CD4-positive, alpha-beta T cell treated with Interleukin-6 at 100 ng/mL for 8 hours (primary cell): ENCODE data around the gene PRKAR1B.

Experiments
- DNase-seq: peaks from one replicate; pipeline ENCODE4 v3.0.0-alpha.2; 2020; ENCODE audit warnings: mixed read lengths, low spot score

PRKAR1B gene

DNA sequence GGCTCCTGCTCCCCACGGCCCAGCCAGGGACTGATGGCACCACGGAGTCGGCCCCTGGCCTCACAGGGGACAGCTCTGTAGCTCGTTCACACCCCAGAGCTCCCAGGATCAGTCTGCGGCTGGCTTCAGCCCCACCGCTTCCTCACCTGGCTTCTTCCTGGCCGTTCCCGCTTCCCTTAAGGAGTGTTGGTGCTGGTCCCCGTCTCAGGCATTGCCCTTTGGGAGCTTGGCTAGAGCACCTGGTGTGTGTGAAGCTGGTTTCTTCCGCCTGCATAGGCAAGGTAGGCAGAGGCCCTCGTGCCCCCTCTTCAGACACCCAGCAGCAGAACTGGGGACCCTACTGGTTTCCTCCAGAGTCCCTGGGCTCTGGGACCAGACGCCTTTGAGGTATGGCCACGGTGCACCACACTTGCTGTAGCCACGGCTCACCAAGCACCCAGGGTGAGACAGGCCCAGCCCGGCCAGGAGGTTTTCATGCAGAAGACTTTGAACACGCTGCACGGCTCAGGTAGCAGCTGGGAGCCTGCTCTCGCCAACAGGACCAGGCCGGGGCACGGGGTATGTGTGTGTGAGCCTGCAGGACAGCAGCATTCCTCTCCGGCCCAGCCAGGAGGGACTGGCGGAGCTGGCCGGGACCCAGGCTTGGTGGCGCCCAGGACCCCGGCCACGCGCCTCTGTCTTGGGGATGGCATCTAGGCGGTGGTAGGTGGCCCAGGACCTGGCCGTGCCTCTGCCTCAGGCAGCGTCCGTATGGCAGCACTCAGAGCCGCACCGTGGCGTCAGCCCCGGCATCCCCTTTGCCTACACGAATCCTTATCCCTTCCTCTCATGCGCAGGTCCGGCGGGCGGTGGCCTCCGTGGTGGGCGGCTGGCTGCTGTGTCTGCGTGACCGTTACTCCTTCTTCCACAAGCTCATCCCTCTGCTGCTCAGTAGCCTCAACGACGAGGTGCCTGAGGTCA lies 13.2 kb upstream of the PRKAR1B start:
- DNase-seq: no peak

- no peak for DNase-seq
Measured at GRCh38 chr7:739455-739982, 12.4 kb upstream of the PRKAR1B start.

DNA sequence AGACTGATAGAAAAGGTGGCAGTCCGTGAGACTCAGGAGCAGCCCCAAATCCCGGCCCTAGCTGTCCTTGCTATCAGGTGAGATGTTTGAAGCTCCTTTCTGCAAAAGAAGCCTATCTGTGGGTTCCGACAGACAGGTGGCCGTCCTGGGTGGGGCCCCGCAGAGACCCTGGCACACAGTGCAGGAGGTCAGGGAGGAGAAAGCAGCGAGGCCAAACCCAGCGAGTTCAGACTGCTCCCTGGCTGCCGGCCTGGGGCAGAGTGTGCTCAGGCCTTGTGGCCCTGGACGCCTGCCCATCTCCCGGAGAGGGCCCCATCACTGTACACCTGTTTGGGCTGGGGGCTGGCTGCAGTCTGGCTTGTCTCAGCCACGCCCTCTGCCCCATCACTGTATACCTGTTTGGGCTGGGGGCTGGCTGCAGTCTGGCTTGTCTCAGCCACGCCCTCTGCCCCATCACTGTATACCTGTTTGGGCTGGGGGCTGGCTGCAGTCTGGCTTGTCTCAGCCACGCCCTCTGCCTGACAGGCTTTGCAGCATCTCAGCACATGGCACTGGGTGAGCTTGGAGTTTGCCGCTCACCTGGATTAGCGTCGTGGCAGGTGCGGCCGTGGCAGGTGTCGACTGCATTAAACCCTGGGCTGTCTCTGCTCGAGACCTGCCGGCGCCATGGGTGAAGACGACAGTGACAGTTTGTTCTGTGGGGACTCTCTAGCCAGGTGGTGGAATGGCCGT lies 11.8 kb upstream of the PRKAR1B start:
- DNase-seq: no peak

- DNase-seq: no peak
Measured at GRCh38 chr7:738241-738640, 11.2 kb upstream of the PRKAR1B start.

DNA sequence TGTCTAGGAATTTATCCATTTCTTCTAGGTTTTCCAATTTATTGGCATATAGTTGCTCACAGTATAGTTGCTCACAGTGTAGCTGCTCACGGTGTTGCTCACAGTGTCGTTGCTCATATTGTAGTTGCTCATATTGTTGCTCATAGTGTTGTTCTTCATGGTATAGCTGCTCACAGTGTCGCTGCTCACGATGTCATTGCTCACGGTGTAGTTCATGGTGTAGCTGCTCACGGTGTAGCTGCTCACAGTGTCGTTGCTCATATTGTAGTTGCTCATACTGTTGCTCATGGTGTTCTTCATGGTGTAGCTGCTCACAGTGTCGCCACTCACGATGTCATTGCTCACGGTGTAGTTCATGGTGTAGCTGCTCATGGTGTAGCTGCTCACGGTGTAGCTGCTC lies 7.7 kb upstream of the PRKAR1B start:
- no peak for DNase-seq

DNA sequence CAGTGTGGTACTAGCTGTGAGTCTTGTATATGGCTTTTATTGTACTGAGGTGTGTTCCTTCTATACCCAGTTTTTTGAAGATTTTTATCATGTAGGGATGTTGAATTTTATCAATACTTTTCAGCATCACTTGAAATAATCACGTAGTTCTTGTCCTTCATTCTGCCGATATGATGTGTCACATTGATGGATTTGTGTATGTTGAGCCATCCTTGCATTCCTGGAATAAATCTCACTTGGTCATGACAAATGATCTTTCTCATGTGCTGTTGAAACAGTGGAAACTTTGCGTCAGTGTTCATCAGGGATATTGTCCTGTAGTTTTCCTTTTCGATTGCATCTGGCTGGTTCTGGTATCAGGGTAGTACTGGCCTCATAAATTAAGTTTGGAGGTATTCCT lies 7.1 kb upstream of the PRKAR1B start:
- DNase-seq: no peak

DNA sequence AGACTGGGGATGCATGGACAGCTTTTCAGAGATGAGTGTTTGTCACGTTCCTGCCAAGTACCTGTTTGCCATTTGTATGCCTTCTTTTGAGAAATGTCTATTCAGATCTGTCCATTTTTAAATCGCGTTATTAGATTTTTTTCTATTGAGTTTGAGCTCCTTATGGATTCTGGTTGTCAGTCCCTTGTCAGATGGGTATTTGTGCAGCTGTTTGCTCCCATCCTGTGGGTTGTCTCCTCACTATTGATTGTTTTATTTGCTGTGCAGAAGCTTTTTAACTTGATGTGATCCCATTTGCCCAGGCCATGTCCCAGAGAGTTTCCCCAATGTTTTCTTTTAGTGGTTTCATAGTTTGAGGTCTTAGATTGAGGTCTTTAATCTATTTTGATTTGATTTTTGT lies 5.5 kb upstream of the PRKAR1B start:
- no peak for DNase-seq

GRCh38 chr7:732094-732541 lies 5.0 kb upstream of the PRKAR1B start:
- no peak for DNase-seq

GRCh38 chr7:731440-732085 lies 4.5 kb upstream of the PRKAR1B start:
- DNase-seq: no peak

DNA sequence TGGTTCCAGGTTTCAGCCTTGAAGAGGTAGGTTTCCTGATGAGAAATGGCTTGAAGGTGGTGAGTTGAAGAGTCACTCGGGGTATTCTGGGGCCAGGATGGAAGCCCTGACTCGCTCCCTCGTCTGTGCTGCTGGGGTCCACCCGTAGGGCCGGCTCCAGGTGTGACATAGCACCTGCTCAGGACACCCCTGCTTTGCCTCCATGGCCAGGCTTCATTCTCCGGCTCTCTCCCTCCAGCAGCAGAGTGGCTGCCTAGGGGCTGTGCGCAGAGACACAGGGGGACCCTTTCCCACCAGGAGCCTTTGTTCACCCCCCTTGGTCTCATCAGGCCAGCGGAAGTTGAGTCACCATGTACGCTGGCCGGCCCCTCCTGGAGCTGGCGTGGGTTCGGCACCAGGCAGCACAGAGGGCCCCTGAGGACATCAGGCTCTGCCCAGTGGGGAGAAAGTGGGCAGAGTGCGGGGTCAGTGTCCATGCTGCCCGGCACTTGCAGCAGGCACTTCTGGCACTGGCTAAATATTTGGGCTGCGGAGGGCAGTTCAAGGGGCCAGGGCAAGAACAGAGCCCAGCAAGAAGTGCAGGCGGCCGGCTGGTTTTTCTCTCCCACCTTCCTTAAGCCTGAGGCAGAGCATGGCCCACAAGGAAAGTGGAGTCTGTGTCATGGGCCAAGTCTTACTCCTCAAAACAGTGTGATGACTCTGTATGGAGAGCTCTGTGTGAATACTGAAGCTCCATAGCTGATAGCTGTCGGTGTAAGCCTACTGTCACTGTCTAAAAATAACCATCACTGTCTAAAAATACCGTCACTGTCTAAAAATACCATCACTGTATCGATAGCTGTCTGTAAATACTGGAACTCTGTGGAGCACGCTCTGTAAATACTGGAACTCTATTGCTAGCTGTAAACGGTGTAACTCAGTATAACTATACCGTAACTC lies 3.7 kb upstream of the PRKAR1B start:
- no peak for DNase-seq

- no peak for DNase-seq
Measured at GRCh38 chr7:729140-730000, 2.3 kb upstream of the PRKAR1B start.

DNA sequence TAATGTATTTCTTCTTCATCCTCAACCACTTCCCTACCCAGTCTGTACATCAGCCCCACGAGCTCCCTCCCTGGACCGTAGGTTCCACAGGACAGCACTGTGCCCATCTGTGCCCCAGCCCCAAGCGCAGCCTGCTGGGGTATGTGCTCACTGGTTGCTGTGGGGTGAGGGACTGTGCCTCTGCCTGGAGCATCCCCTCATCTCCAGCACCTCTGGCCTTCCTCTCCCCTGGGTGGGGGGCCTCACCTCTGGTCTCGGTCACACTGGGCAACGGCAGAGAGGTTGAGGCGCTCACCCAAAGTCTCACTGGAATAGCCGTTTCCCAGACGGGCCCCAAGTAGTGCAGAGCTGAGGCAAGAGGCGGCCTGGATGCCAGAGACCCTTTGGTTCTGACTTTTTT lies 1.5 kb upstream of the PRKAR1B start:
- DNase-seq: no peak

DNA sequence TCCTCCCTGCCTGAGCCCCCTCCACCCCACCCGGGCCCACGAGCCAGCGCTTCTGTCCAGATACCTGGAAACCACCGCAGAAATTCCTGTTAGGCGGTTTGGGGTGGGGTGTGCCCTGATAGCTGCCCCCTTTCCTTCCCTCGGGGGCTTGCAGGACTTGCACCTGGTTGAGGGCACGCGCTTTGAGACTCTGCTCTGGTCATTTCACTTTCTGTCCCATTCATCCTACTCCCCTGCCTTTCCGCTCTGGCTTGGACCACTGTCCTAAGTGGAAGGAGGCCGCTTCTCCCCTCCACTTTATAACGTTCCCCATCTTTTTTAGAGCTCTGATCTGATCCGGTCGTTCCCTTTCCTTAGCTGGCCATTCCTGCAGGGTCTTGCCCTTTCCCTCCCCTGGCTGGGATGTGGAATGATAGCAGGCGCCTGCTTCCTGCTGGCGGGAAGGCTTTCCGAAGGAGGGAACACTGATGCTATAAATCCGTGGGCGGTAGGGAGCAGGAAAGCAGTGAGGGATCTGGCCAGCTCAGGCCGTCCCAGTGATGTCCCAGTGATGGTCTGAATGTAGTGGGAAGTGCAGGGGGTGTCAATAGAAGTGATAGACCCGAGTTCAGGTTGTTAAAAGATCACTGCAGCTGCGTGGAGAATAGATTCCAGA lies 852 bp upstream of the PRKAR1B start:
- no peak for DNase-seq

DNA sequence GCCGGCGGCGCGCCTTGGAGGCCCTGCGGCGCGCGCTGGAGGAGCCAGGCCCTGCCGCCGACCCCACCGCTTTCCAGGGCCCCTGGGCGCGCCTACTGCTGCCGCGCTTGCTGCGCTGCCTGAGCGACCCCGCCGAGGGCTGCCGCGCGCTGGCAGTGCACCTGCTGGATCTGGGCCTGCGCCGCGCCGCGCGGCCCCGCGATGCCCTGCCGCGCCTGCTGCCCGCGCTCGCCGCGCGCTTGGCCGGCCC lies 302 bp downstream of the PRKAR1B start:
- DNase-seq: no peak

DNA sequence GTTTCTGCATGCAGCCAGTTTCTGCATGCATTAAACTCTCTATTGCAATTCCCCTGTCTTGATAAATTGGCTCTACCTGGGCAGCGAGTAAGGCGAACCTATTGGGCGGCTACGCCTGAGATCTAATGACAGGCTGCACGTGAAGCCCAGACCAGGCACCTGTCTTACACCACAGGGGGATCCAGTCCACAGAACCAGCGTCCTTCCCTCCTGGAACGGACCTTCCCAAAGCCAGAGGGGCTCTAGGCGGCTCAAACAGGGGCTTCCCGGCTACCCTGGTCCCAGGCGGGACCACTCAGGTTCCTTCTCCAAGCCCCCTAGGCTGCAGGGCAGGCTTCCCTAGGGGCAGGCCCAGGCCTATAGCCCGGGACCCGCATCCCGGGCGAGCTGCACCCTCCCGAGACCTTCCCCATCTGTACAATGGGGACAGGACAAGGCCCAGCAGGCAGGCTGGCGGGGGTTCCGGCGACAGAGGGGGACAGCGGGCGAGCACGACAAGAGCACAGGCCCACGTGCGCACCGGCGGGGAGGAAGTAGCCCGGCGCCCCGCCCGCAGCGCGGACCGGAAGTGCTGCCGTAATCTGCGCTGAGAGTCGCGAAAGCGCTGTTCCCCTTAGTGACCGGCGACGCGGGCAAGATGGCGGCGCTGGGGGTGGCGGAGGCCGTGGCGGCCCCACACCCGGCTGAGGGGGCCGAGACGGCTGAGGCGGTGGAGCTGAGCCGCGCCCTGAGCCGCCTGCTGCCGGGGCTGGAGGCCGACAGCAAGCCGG lies 812 bp downstream of the PRKAR1B start, which contains the start of gene DNAAF5:
Gene DNAAF5 (plus strand): TSS at position 616 of the 770 bp plus-strand sequence. CDS start 22 bp downstream, at position 638.
- DNase-seq: peak; percentile 83

- no peak for DNase-seq
Measured at GRCh38 chr7:725223-726005, 1.7 kb downstream of the PRKAR1B start.

GRCh38 chr7:724298-724697 lies 2.8 kb downstream of the PRKAR1B start:
- DNase-seq: no peak

- no peak for DNase-seq
Measured at GRCh38 chr7:723541-723940, 3.5 kb downstream of the PRKAR1B start.
